ENCODE data around the gene MBOAT2. TPM values are rescaled to one million over a fixed set of nuclear protein-coding genes. Genes with fewer than 3 reads are reported as not detected.

Gene MBOAT2
- total RNA-seq, 1 donor, result 25.0 TPM

GRCh38 chr2:8863331-8863953 lies 140.0 kb downstream of the MBOAT2 start:
- no peak for DNase-seq (ENCODE audit: low read depth in 2 of 3, low spot score in 2 of 3)

GRCh38 chr2:8862230-8862629 lies 141.3 kb downstream of the MBOAT2 start:
- no peak for DNase-seq (ENCODE audit: low read depth in 2 of 3, low spot score in 2 of 3)

DNA sequence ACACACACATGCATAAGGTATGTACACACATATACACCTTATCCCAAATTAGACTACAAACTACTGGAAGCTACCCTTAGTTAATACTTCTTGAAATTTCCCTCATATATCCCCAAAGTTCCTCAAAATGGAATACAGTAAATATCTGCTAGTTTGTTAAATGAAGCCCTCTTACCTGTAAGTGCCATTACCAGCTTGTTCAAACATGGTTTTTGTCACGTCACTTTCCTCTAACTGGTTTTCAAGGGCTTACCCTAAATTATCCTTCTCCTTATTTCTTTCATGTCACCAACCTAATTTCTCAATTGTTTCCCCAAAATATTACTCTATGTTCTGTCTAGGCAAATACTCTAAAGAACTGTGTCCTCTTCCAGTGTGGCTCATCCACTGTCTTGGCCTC lies 141.7 kb downstream of the MBOAT2 start:
- DNase-seq (ENCODE audit: low read depth in 2 of 3, low spot score in 2 of 3), result no peak

DNA sequence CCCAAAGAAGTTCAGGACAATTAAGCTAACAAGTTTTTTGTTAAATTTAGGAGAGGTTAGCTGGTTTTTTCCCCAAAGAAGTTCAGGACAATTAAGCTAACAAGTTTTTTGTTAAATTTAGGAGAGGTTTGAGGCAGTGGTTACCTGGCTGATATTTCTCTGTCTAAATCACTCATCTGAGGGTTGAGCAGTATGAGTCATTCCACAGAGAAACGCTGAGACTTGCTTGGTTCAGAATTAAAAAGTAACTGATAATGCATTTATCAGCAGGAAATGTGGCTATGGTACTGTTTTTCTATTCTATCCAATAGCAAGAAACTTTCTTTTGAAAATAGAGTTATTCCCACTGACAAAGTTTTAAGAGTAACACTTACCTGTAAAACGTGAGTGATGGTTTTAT lies 143.2 kb downstream of the MBOAT2 start:
- DNase-seq (ENCODE audit: low read depth in 2 of 3, low spot score in 2 of 3), result no peak

DNA sequence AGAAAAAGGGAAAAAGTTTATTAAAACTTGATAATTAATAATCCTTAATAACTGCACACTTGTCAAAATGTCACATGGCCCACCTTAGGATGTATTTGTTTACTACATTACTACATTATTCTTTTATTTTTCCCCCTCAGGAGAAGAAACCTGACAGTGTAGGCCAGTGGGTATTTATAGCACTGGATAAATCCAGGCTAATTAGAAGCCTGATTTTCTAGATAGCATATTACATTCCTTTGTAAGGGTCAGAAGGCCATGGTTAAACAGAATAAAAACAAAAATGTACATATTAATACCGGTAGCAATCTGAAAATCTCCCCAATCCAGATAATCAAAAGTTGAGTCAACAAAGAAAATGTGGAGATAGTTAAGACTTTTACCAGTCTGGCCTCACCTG lies 144.6 kb downstream of the MBOAT2 start:
- DNase-seq (ENCODE audit: low read depth in 2 of 3, low spot score in 2 of 3), result no peak

GRCh38 chr2:8858264-8858663 lies 145.2 kb downstream of the MBOAT2 start:
- no peak for DNase-seq (ENCODE audit: low read depth in 2 of 3, low spot score in 2 of 3)

- DNase-seq (ENCODE audit: low read depth in 2 of 3, low spot score in 2 of 3), result no peak
Measured at GRCh38 chr2:8857709-8858108, 145.8 kb downstream of the MBOAT2 start.

DNA sequence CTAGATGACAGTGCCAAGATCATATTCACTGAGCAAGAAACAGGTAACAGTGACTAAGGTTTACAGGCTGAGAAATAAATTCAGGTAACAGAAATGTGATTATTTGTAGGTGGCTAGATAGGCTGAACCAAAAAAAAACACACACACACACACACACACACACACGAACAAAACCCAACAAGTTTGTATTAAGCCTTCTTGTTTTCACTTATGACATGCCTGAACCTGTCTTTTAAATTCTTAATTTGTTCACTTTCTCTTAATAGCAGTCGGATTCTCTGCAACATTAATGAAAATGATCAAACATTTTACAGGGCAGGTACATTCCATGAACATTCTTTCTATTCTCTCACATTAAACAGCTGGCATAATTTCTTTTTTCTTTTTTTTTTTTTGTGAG lies 147.3 kb downstream of the MBOAT2 start:
- DNase-seq (ENCODE audit: low read depth in 2 of 3, low spot score in 2 of 3), result no peak

GRCh38 chr2:8855010-8855409 lies 148.5 kb downstream of the MBOAT2 start:
- DNase-seq (ENCODE audit: low read depth in 2 of 3, low spot score in 2 of 3), result no peak

DNA sequence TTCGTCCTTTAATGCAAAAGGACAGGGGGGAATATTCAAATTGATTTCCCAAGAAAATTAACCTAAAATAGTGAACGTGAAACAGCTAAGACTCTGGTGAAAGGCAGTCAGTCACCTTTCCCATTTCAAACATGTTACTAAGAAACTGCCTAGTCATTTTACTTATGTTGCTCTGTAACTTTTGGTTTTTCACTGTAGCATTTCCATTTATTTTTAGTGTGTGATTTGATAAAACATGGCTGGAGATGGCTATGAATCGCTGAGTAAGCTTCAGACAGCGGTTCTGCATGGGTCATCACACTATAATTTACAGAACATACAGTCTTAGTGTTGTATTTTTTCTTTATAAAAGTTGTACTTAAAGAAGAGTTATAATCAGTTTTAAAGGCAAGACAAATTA lies 150.1 kb downstream of the MBOAT2 start:
- DNase-seq (ENCODE audit: low read depth in 2 of 3, low spot score in 2 of 3), result no peak

DNA sequence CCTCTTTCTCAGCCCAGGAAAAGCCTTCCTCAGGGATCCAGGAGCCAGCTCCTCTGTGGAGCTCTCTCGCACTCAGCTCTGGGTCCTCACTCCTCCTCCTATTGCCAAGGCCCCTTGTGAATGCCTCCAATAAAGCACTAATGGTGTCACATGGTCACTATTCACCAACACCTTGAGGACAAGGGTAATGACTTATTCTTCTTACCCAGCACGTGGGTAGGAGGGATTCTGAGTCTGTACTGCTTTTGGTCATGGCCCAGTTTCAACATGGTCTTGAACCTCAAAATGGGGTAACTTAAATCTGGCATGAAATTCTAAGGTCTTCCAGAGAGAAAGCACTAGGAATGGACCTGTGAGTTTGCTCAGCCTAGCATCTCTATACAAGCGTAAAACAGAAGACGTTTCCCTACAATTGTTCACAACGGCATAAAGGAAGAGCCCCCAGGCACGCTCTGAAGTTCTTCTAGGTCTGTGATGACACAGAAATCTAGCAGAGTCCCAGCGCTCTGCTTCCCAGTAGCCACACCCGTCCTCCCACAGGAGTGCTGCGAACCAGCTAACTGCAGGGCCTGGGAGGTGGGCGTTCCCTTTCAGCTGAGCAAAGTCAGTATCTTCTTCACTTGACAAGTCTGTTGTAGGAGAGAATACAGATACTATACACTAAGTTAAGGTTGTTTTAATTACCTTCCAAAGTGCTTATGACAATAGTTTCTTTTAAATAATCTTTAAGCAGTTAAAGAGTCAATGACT lies 151.5 kb downstream of the MBOAT2 start:
- DNase-seq (ENCODE audit: low read depth in 2 of 3, low spot score in 2 of 3), result no peak

- DNase-seq (ENCODE audit: low read depth in 2 of 3, low spot score in 2 of 3), result no peak
Measured at GRCh38 chr2:8850845-8851487, 152.5 kb downstream of the MBOAT2 start.

DNA sequence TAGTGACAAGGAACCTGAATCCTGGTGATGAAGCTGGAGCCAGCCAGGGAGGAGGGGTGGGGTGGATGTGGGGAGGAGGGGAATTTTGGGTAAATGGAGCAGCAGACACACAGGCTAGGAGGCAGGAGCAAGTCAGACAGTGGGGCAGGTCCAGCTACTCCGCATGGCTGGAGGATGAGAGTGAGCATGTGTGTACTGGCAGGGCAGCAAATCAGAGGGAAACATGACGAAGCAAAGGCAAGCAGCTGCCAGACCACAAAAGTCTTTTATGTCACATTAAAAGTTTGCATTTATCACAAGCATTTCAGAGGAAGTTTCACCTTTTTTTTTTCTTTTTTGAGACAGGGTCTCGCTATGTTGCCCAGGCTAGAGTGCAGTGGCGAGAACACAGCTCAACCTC lies 154.2 kb downstream of the MBOAT2 start:
- peak in 2 of 3 donors; percentile 27 to 68 for DNase-seq (ENCODE audit: low read depth in 2 of 3, low spot score in 2 of 3)

DNA sequence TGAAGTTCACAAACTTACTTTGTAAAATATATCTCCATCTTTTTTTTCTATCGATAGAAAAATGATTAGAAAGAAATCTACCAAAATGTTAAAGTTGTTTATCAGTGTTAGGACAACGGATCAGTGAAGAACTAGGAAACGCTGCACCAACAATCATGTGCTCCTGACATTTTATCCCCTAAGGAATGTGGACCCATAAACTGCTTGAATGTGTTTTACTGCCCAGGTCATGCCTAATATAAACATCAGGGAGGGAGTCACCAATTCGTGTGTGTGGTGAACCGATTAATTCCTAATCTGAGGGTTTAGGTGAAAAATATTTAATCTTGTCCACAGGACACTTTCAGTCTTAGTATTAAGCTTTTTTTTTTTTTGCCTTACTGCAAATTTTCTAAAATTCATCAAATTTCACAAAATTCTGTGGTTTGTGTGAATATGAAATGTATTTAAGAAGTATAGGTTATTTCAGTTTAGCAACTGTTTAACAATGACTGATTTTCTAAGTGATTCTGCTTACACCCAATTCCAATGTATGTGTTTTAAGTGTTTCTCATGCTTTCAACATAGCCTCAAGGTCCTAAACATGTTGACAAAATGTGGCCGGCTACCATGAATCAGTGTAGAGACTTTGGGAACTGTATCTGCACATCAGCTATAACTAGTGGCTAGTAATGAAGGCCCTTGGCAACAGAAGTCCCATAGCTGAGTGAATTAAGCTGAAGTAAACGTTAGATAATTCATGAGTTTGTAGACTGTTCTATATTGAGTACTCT lies 155.0 kb downstream of the MBOAT2 start:
- no peak for DNase-seq (ENCODE audit: low read depth in 2 of 3, low spot score in 2 of 3)

DNA sequence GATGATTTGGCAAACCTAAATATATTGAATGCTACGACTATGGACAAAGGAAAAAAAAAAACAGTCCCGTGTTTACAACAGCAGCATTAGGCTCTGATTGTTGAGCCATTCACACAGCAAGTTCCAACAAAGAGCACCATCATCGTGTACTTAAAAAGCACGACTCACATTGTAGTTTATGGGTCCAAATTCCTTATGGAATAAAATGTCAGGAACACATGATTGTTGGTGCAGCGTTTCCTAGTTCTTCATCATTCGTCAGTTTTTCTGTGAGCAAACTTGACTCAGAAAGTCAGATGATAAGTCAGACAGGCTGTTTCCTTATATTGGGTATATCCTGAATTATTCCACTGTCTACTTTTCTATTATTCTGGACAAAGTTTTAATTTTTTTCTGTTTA lies 156.1 kb downstream of the MBOAT2 start:
- no peak for DNase-seq (ENCODE audit: low read depth in 2 of 3, low spot score in 2 of 3)

- no peak for DNase-seq (ENCODE audit: low read depth in 2 of 3, low spot score in 2 of 3)
Measured at GRCh38 chr2:8841932-8842331, 161.6 kb downstream of the MBOAT2 start.

DNA sequence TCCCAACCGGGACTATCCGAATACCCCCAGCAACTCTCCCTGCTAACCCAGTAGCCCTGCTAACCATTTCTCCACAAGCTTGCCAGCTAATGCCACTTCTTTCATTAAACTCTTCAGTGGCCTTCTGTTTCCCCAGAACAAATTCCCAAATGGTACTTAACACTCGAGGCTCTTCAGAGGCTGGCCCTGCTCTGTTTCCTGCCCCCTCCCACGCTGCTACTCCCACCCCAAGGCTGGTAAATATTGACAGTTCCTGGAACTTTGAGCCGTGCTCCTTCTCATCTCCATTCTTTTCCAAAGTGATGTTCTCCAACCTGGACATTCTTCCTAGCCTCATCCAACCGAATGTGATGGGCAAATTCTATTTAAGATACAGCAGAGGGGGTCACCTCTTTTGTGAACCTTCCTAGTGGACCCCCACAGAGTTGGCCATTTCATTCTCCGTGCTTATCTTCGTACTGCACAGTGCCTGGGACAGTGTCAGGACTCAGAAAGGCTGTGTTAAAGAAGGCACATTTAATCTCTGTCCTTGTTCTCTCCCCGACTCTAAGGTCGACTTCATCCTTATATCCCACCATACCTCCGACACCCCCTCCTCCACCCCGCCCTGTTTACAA lies 162.9 kb downstream of the MBOAT2 start:
- DNase-seq (ENCODE audit: low read depth in 2 of 3, low spot score in 2 of 3), result no peak

- DNase-seq (ENCODE audit: low read depth in 2 of 3, low spot score in 2 of 3), result no peak
Measured at GRCh38 chr2:8839189-8839965, 164.1 kb downstream of the MBOAT2 start.

GRCh38 chr2:8837795-8838140 lies 165.7 kb downstream of the MBOAT2 start:
- DNase-seq (ENCODE audit: low read depth in 2 of 3, low spot score in 2 of 3), result no peak
